Keratinocyte (primary cell): ENCODE measurements around the gene APOBEC3C. TPM values are rescaled to one million over a fixed set of nuclear protein-coding genes. Genes with fewer than 3 reads are reported as not detected.

Experiments used
- polyA plus RNA-seq, 5 experiments: library from polyadenylated mRNA; depleted of rRNA in 3 of 5; stranded (reverse) in 3 of 5; stranded (forward) in 1 of 5; unstranded in 1 of 5; fragments of >200 nt; gene quantifications; 1 replicate in 1 of 5; 2 replicates in 3 of 5; 3 replicates in 1 of 5; pipeline versions ENCODE4 v1.2.1 to v1.2.3, GENCODE V29; 2011 to 2012; ENCODE audit warnings: missing spikeins in 2 of 5, low read depth in 1 of 5, low replicate concordance in 1 of 5

APOBEC3C gene
- polyA plus RNA-seq, 1 donor (not counting 4 experiments of a cell fraction or from before 2014, with no cell fraction given), result 34.7 TPM

Other genes with a start within 250 kb of the APOBEC3C start
- gene DNAL4, start 220.1 kb upstream of the APOBEC3C start, polyA plus RNA-seq, result 11.4 to 17.4 TPM (median 14.9 TPM) in 3 replicates
- gene NPTXR, start 170.2 kb upstream of the APOBEC3C start, polyA plus RNA-seq, result 0.03 to 0.14 TPM (median 0.09 TPM) in 3 replicates
- gene CBX6, start 142.0 kb upstream of the APOBEC3C start, polyA plus RNA-seq, result 4.1 to 9.5 TPM (median 4.4 TPM) in 3 replicates
- 0.48 to 0.50 TPM in 2 of 3 replicates, not detected in the other for gene APOBEC3A, start 56.6 kb upstream of the APOBEC3C start, polyA plus RNA-seq
- gene APOBEC3B, start 31.9 kb upstream of the APOBEC3C start, polyA plus RNA-seq, result 1.5 to 4.9 TPM (median 3.4 TPM) in 3 replicates
- 0.13 to 0.31 TPM (median 0.24 TPM) in 3 replicates for gene APOBEC3D, start 6.9 kb downstream of the APOBEC3C start, polyA plus RNA-seq
- gene APOBEC3F, start 26.6 kb downstream of the APOBEC3C start, polyA plus RNA-seq, result 6.9 to 9.8 TPM (median 7.9 TPM) in 3 replicates
- gene APOBEC3G, start 63.0 kb downstream of the APOBEC3C start, polyA plus RNA-seq, result 4.7 to 11.3 TPM (median 7.8 TPM) in 3 replicates
- 0.14 to 0.51 TPM (median 0.41 TPM) in 3 replicates for gene APOBEC3H, start 83.0 kb downstream of the APOBEC3C start, polyA plus RNA-seq
- gene CBX7, start 138.4 kb downstream of the APOBEC3C start, polyA plus RNA-seq, result 1.2 to 1.6 TPM (median 1.3 TPM) in 3 replicates
- gene PDGFB, start 230.7 kb downstream of the APOBEC3C start, polyA plus RNA-seq, result 4.3 to 10.3 TPM (median 6.0 TPM) in 3 replicates